HG02840 (cell line): ENCODE results near the gene DPAGT1.
"Not testable (repeated sequence)": the region's sequence is repeated elsewhere in the genome, so short reads cannot be mapped to it uniquely, and the experiment has no call there.

Source experiments
- ATAC-seq: cut with Tn5 transposase; IDR thresholded peaks from one replicate; pipeline ENCODE4 v1.9.1; 2021; ENCODE audit warnings: mild to moderate bottlenecking, moderate library complexity, moderate number of reproducible peaks; ENCODE audit not compliant: unreplicated experiment, low FRiP score

Gene DPAGT1

DNA sequence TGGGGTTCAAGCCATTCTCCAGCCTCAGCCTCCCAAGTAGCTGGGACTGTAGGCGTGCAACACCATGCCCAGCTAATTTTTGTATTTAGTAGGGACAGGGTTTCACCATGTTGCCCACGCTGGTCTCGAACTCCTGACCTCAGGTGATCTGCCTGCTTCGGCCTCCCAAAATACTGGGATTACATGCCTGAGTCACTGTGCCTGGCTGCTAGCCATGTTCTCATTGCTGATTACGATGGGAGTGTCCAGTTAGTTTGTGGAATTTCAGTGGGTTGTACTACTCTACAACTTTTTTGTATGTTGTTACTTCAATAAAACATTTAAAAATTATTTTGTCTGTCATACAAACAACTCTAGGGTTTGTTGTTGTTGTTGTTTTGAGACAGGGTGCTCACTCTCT, 38.9 kb downstream of the DPAGT1 start:
- ATAC-seq = no peak

DNA sequence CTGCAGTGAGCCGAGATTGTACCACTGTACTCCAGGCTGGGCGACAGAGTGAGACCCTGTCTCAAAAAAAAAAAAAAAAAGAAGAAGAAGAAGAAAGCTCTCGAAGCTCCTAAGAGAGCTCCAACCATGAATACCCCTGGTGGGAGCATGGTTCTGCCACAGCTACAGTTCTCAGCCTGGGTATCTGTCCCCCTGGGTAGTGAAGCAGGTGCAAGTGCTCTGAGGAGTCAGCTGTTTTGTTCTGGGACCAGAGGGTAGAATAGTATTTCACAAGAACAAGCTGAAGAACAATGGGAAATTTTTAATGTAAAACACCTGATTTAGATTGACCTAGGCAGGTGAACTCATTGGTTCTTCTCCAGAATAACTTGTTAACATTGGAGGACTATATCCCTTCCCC, 40.4 kb downstream of the DPAGT1 start:
- no peak for ATAC-seq

GRCh38 chr11:119059128-119059527, 42.5 kb downstream of the DPAGT1 start:
- not testable (repeated sequence) for ATAC-seq

DNA sequence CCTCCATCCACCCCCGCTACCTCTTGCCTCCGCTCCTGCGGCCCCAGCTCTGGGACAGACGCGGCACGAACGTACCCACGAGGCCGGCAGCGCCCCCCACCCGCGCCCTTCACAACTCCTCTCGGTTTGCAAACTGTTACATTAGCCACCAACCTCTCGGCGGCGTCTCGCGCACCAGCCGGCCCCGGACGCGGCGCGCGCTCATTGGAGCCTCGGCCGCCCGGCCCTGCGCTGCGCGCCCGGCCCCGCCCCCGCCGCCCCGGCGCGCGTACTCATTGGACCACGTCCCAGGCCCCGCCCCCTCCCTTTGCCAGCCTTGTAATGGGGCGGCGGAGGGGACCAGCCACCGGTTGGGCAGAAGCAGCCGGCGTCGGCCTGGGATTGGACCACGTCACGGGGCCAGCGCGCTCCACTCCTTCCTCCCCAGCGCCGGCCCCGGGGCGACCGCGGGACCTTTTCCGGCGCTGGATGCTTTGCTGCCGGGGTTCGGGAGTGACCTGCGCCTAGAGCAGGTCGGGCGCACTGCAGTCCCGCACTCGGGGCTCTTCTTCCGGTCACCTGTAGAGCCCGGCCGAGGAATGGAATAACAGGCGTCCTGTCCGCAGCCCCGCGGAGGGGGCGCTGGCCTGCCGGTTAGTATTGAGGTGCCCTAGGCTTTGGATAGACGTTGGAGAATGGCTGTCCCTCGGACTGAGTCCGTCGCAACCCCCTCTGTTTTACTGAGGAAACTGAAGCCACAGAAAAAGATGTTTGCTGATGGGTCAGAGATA, 44.5 kb downstream of the DPAGT1 start, which contains the start of gene HYOU1:
TSS of gene HYOU1 (minus strand) at position 206 of the 770 bp plus-strand sequence. CDS start 1,045 bp downstream, outside the sequence.
- peak; percentile 86 for ATAC-seq

DNA sequence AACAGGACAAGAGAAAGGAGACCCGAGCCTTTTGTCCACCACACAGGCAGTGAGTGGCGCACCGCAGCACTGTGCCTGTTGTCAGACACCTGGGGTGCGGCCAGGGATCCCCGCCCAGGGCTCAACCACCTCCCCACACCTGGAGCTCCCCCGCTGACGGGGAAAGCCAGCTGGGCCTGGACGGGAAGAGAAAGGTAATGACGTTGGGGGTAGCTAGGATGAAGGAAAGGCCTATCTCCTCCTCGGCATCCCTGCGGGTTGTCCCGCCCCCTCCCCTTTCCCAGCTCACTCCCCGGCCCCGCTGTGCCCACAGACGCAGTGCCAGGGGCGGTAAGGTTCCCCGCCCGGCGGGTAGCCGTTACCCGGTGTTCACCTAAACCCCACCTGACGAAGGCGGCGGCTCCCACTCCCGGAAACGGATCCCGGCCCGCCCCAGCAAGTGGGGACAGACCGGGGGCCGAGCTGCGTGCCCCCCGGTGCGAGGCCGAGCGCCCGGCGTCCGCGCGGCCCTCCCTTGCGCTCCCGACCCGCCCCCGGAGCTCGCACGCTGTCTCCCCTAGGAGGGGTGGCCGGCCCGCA, 45.1 kb downstream of the DPAGT1 start:
- no peak for ATAC-seq

- ATAC-seq = no peak
These were observed 45.8 kb downstream of the DPAGT1 start for GRCh38 chr11:119055901-119056300.

DNA sequence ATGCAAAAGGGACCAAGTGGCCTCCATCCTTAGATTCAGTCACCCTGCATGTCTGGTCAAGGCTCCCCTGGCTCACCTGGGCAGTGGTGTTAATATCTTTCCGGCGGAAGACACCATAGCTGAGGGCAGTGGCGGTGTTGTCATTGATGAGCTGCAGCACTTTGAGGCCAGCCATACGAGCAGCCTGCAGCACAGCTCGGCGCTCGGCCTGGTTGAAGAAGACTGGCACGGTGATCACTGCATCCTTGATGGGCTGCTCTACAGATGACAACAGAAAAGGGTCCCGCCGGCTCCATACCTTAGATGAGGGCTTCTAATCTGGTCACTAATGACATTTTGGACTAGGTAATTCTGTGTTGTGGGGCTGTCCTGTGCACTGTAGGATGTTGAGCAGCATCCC, 47.2 kb downstream of the DPAGT1 start:
- no peak for ATAC-seq

DNA sequence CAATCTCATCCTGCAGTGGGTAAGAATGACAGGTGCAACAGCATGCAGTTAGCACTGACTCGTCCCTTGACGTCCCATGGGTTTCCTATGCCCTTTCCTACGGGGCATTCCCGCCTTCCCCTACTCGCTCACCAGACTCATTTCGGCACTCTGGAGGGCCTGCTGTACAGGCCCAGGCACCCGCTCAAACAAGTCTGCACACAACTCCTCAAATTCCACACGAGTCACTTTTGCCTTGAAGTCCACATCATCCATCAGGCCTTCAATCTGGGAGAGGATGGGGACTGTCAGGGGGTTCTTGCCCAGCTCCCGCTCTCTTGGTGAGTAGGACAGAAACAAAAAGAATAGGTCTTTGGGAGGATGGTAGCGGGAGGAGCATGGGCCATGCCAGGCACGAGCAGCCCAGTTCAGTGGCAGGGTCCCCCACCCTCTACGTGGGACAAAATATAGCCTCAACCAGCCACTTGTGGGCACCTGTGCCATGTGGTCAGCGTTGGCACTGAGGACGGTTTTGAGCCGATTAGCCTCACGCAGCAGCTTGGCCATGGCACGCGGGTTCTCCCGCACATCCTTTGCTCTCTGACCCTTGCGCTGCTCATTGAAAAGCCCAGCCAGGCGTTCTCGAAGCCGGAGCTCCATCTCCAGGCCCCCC, 49.4 kb downstream of the DPAGT1 start:
- ATAC-seq = peak; percentile 5

GRCh38 chr11:119051440-119052162, 50.1 kb downstream of the DPAGT1 start:
- ATAC-seq = peak; percentile 43

- no peak for ATAC-seq
These were observed 52.6 kb downstream of the DPAGT1 start for GRCh38 chr11:119049081-119049480.

GRCh38 chr11:119048644-119049043, 53.0 kb downstream of the DPAGT1 start:
- no peak for ATAC-seq

- no peak for ATAC-seq
These were observed 54.4 kb downstream of the DPAGT1 start for GRCh38 chr11:119047205-119047604.
